GM21717 (cell line): ENCODE results near the gene LRRC4B.
"Not testable (repeated sequence)": the region's sequence is repeated elsewhere in the genome, so short reads cannot be mapped to it uniquely, and the experiment has no call there.

Experiments used
- ATAC-seq: cut with Tn5 transposase; IDR thresholded peaks from one replicate; pipeline ENCODE4 v1.9.1; 2021; ENCODE audit warnings: mild to moderate bottlenecking, moderate library complexity; ENCODE audit not compliant: unreplicated experiment

The LRRC4B gene

GRCh38 chr19:50567882-50568727 lies at the start of gene LRRC4B:
Gene LRRC4B, minus strand, starts transcription at chr19:50568435. Its CDS starts 19,597 bp downstream, at chr19:50548838.
- no peak for ATAC-seq

DNA sequence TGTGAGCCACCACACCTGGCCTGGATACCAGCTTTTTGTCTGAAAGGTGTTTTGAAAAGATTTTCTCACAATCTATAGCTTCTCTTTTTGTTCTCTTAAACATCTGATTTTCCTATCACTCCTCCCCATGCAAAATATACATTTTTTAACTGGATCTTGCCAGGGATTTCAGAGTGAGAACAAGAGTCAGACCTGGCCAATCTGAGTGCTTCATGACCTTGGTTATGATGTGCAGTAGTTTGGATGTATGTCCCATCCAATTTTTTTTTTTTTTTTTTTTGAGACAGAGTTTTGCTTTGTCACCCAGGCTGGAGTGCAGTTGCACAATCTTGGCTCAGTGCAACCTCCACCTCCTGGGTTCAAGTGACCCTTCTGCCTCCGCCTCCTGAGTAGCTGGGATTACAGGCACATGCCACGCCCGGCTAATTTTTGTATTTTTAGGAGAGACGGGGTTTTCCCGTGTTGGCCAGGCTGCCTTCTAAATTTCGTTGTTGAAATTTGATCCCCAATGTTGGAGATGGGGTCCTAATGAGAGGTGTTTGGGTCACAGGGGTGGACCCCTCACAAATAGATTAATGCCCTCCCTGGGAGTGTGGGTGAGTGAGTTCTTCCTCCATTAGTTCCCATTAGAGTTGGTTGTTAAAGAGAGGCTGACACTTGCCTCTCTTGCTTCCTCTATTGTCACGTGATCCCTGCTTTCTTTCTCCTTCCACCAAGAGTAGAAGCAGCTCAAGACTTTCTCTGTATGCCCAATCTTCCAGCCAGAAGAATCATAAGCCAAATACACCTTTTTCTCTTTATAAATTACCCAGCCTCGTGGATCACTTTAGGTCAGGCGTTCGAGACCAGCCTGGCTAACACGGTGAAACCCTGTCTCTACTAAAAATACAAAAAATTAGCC lies 44.5 kb upstream of the LRRC4B start:
- not testable (repeated sequence) for ATAC-seq

GRCh38 chr19:50607874-50608785 lies 39.9 kb upstream of the LRRC4B start:
- no peak for ATAC-seq

DNA sequence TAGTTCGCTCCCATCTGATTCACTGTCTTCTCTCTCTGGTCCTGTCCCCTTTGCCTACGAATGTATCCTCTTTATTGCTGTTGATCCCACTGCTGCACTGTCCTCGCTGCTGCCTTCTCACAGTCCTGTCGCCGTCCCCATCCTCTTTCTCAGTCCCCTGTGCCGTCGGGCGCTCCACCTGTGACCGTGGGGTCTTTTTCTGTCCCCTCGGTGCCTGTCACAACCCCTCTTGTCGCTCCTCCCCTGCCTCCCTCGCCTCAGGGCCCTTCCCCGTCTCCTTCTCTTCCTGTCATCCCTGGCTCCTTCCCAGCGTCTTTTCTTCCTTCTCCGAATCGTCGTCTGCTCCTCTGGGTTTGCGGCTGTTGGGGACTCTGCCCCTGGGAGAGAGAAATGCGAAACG lies 39.2 kb upstream of the LRRC4B start:
- no peak for ATAC-seq

- not testable (repeated sequence) for ATAC-seq
Observed at GRCh38 chr19:50606059-50606836, 38.0 kb upstream of the LRRC4B start.

DNA sequence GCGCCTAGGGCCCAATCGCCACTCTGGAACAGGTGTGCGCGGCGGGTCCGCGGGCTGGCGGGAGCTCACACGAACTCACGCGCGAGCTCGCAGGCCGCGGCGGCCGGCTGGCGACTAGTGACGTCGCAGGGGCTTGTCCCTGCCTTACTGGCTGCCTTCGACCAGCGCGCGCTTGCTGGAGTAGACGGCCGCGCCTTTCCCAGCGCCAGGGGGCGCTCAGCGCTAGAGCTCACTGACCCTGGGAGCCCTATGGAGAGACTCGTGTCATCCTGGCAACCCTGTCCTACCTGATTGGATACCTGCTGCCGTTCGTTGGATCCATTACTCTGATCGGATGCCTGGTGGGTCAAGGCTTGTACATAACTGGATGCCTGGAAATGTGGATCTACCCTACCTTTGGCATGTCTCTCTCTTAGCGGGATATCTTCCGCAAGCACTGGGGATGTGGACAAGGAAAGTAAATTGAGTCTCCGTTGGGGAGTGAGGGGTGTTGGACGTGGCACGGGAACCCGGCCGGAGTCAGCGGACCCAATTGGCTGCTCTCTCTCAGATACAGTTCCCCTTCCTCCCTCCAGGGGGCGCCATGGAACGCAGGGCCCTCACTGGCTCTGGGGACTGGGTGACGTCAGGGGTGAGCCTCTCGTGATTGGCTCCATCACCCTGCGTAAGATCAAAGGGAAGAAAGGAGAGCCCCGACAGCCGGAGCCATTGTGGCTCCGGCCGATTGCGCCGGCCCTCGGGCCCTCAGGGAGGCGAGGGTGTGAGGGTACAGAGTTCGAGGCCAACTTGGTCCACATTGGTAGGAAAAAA lies 36.2 kb upstream of the LRRC4B start:
- not testable (repeated sequence) for ATAC-seq

- no peak for ATAC-seq
Observed at GRCh38 chr19:50602935-50603334, 34.7 kb upstream of the LRRC4B start.

GRCh38 chr19:50602496-50602895 lies 34.3 kb upstream of the LRRC4B start:
- ATAC-seq, result no peak

- ATAC-seq, result no peak
Observed at GRCh38 chr19:50602089-50602422, 33.8 kb upstream of the LRRC4B start.

GRCh38 chr19:50601407-50602088 lies 33.3 kb upstream of the LRRC4B start:
- no peak for ATAC-seq

DNA sequence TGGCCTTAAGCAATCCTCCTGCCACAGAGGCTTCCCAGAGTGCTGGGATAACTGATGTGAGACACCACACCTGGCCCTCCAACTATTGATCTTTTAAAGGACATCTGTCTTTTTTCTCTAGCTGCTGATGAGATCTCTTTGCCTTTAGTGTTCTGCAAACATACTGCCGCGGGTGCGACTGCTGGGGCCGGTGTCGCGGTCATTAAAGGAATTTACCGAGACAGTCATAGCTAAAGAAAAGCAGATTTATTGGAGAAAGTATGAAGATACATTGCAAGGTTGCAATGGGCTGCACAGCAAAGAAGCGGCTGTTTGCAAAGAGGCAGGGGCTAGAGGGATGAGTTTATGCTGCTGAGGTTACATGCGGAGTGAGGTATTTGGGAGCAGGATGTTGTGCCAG lies 31.2 kb upstream of the LRRC4B start:
- ATAC-seq, result no peak

GRCh38 chr19:50590191-50590590 lies 22.0 kb upstream of the LRRC4B start:
- no peak for ATAC-seq

DNA sequence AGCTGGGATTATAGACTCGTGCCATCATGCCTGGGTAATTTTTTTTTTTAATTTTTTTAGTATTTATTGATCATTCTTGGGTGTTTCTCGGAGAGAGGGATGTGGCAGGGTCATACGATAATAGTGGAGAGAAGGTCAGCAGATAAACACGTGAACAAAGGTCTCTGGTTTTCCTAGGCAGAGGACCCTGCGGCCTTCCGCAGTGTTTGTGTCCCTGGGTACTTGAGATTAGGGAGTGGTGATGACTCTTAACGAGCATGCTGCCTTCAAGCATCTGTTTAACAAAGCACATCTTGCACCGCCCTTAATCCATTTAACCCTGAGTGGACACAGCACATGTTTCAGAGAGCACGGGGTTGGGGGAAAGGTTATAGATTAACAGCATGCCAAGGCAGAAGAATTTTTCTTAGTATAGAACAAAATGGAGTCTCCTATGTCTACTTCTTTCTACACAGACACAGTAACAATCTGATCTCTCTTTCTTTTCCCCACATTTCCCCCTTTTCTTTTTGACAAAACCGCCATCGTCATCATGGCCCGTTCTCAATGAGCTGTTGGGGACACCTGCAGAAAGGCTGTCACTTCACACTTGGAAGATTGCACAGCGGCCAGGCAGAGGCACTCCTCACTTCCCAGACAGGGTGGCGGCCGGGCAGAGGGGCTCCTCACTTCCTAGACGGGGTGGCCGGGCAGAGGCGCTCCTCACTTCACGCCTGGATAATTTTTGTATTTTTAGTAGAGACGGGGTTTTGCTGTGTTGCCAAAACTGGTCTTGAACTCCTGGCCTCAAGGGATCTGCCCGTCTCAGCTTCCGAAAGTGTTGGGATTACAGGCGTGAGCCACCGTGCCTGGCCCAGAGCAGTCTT lies 13.8 kb upstream of the LRRC4B start:
- not testable (repeated sequence) for ATAC-seq

DNA sequence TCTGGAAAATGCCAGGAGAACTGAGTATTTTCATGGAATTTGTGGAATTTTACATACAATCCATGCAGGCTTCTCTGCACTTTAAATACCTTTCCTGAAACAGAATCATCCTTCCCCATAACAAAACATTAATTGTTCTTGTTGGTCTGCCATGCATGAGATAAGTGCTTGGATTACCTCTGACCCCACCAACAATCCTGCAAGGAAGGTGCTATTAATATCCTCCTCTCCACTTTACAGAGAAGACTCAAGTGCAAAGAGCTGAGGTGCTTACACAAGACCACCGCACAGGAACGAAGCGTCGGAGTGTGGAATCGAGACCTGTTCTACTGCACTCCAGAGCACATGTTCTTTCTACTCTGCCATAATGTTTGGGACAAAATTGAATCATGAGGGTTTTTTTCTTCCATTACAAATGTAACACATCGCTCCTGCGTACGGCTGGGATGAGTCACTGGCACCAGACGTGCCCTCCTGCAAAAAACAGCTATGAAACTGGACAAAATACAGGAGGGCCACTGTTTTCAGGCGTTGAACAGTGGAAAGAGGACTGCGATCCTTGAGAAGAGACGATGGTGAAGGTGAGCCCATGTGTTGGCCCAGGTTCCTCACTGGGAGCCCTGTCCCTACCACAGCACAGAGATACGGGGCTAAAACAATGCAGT lies 12.9 kb upstream of the LRRC4B start:
- no peak for ATAC-seq

- ATAC-seq, result no peak
Observed at GRCh38 chr19:50580240-50580639, 12.0 kb upstream of the LRRC4B start.

GRCh38 chr19:50576769-50577168 lies 8.5 kb upstream of the LRRC4B start:
- not testable (repeated sequence) for ATAC-seq
